HS-27A (cell line): ENCODE results near the gene ELN.
"Not testable (repeated sequence)": the region's sequence is repeated elsewhere in the genome, so short reads cannot be mapped to it uniquely, and the experiment has no call there.

ENCODE experiments used
- DNase-seq: peaks from one replicate; pipeline ENCODE4 v3.0.0-alpha.2; 2012; ENCODE audit warnings: low read depth, missing footprints

ELN gene

GRCh38 chr7:74042746-74043522 is 15.0 kb downstream of the ELN start:
- DNase-seq, result no peak

- DNase-seq, result no peak
These were observed 15.6 kb downstream of the ELN start for GRCh38 chr7:74043523-74043951.

GRCh38 chr7:74044366-74045350 is 16.7 kb downstream of the ELN start:
- DNase-seq, result no peak

GRCh38 chr7:74046581-74046980 is 18.6 kb downstream of the ELN start:
- not testable (repeated sequence) for DNase-seq

- DNase-seq, result no peak
These were observed 19.9 kb downstream of the ELN start for GRCh38 chr7:74047804-74048380.

DNA sequence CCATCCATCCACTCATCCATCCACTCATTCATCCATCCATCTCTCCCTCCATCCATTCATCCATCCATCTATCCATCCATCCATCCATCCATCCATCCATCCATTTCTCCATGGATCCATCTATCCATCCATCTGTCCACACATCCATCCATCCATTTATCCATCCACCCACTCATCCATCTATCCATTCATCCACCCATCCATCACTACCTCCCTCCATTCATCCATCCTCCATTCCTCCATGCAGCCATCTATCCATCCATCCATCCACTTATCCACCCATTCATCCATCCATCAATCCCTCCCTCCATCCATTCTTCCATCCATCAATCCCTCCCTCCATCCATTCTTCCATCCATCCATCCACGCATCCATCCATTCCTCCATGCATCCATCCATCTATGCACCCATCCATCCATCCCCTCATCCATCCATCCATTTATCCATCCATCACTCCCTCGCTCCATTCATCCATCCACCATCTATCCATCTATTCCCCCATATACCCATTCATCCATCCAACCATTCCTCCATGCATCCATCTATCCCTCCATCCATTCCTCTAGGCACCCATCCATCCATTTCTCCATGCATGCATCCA is 21.1 kb downstream of the ELN start:
- DNase-seq, result no peak

DNA sequence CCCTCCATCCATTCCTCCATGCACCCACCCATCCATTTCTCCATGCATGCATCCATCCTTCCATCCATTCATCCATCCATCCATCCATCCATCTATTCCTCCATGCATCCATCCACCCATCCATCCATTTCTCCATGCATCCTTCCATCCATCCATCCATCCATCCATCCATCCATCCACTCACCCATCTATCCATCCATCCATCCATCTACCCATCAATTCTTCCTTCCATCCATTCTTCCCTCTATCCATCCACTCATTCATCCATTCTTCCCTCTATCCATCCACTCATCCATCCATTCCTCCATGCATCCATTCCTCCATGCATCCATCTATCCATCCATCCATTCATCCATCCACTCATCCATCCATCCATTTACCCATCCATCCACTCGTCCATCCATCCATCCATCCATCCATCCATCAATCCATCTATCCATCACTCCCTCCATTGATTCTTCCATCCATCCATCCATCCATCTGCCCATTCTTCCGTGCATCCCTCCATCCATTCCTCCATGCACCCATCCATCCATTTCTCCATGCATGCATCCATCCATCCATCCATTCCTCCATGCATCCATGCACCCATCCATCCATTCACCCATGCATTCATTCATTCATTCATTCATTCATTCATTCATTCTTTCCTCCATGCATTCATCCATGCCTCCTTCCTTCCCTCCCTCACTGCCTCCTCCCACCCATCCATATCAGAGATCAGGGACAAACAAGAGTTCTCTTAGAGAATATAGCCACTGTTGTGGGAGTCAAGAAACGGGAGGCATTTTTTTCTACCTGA is 22.2 kb downstream of the ELN start:
- no peak for DNase-seq

GRCh38 chr7:74051193-74051592 is 23.2 kb downstream of the ELN start:
- DNase-seq, result no peak

DNA sequence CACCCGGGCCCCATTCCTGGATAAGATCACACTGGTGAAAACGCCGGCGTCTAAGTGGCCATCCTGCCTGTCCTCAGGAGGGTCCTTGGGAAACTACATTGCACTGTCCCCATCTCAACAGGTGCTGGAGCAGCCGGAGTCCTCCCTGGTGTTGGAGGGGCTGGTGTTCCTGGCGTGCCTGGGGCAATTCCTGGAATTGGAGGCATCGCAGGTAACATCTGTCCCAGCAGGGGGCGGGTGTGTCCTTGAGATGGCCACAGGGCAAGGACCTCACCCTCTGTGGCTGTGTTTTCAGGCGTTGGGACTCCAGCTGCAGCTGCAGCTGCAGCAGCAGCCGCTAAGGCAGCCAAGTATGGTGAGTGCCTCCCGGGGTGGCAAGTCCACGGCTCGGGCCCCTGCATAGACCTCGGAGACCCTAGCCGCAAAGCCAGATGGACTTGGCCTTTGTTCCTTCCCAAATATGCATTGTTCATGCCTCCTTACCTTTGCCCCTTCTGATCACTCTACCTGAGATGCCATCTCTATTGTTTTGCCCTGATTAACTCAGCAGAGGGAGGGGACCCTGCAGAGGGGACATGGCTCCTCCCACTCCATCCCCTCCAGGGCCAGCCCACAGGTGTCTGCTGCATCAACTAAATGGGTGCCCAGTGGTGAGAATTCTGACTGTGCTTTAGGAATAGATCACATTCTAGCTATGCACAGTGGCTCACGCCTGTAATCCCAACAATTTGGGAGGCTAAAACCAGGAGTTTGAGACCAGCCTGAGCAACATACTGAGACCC is 23.8 kb downstream of the ELN start:
- DNase-seq, result peak; percentile 23

GRCh38 chr7:74052628-74053027 is 24.7 kb downstream of the ELN start:
- no peak for DNase-seq

DNA sequence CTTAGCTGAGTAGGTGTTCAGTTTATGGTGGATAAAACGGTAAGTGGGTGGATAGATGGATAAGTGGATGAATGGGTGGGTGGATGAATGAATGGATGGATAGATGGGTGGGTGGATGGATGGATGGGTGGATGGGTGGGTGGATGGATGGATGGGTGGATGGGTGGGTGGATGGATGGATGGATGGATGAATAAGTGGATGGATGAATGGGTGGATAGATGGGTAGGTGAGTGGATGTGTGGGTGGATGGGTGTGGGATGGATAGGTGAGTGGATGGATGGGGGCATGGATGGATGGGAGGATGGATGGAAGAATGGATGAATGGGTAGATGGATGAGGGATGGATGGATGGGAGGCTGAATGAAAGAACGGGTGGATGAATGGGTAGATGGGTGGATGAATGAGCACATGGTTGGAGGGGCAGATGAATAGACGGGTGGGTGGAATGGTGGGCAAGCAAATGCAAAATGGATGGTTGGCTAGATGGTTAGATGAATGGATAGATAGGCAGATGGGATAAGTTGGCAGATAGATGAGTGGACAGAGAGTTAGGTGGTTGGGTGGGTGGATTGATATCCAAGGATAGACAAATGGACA is 25.7 kb downstream of the ELN start:
- no peak for DNase-seq

DNA sequence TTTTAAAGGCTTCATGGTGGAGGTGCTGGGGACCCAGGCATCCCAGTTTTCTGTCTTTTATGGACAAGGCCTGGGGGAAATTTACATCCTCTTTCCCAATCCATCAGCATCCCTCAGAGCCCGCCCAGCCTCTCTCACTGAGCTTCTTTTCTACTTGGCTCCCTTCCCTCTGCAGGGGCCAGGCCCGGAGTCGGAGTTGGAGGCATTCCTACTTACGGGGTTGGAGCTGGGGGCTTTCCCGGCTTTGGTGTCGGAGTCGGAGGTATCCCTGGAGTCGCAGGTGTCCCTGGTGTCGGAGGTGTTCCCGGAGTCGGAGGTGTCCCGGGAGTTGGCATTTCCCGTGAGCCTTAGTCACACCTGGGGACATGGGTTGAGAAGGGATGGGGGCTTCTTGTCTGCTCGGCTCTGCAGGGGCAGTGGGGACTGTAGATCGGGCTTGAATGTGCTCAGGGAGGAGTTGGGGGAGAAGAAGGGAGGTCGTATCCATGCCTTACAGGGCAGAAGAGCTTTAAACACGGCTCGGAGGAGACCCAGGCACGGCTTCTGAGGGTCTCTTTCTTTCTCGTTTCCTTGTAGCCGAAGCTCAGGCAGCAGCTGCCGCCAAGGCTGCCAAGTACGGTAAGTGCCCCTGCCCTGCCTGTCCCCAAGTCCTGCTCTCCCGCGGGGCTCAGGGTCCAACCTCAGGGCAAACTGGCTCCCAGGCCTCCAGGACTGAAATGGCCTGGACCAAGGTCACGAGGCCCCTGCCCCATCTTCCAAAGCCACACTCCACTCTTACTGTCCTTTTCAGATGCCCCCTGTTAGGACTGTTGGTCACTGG is 28.3 kb downstream of the ELN start:
- DNase-seq, result no peak

DNA sequence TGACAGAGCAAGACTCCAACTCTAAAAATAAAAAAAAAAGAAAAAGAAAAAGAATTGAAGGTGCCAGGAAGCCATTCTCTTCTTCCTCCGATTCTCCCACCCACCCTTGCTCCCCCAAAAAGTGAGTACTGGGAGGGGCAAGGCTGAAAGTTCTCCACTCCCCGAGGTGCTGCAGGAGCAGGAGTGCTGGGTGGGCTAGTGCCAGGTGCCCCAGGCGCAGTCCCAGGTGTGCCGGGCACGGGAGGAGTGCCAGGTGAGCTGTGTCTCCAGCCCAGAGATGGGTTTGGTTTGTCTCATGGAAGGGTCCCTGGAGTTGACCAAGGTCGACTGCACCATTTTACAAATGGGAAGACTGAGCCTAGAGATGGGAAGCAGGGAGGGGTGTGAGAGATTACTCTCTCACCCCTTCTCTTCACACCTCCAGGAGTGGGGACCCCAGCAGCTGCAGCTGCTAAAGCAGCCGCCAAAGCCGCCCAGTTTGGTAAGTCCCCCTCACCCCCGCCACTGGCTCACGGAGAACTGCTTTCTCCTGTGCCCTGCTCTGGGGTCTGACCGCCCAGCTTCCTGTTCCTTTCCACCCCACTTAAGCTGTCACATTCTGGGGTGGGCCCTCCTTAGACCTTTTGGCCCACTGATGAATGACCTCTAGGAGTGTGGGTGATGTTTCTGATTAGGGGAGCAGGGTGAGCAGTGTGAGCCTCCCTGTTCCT is 29.4 kb downstream of the ELN start:
- no peak for DNase-seq

GRCh38 chr7:74057987-74058386 is 30.0 kb downstream of the ELN start:
- no peak for DNase-seq

- DNase-seq, result no peak
These were observed 30.5 kb downstream of the ELN start for GRCh38 chr7:74058486-74058885.

DNA sequence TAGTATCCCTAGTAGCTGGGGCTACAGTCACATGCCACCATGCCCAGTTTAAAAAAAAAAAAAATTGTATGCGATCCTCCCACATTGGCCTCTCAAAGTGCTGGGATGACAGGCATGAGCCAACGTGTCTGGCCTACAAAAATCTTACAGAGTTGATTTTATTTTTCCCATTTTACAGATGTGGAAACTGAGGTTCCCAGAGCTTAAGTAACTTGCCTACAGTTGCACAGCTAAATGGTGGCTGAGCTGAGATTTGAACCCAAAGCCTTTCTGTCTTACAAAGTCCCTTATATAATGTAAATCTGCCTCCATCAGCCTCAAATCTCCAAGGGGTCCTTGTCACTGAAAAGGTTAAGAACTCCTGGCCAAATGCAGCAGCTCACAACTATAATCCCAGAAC is 31.1 kb downstream of the ELN start:
- no peak for DNase-seq

- no peak for DNase-seq
These were observed 32.0 kb downstream of the ELN start for GRCh38 chr7:74059681-74060588.
